GM23338 (cell line): ENCODE data around the gene TRAPPC3L.

Experiments
- CREB1 ChIP-seq: fragments of 250-450 bp; sonication (Bioruptor Pico); IDR thresholded peaks from 2 replicates; pipeline ENCODE4 v1.5.0; 2020; ENCODE audit warnings: low read depth, mild to moderate bottlenecking, moderate library complexity
- CTCF ChIP-seq, 2 experiments: fragments of 200-600 bp in 1 of 2; sonication (generic) in 1 of 2; conservative IDR thresholded peaks; 2 replicates each; pipeline versions ENCODE4 v1.5.1 to v1.6.1; 2016 to 2017; ENCODE audit warnings: antibody characterized with exemption in 2 of 2, low read depth in 2 of 2, mild to moderate bottlenecking in 2 of 2, moderate library complexity in 1 of 2
- ETS1 ChIP-seq: IDR thresholded peaks from 2 replicates; pipeline ENCODE4 v1.6.1; 2016; ENCODE audit warnings: antibody characterized with exemption
- EZH2 ChIP-seq: fragments of 200-600 bp; sonication (generic); IDR thresholded peaks from one replicate; pipeline ENCODE4 v1.8.0; 2017; ENCODE audit warnings: antibody characterized with exemption, mild to moderate bottlenecking, low read depth; ENCODE audit not compliant: unreplicated experiment
- EZH2phosphoT487 ChIP-seq: fragments of 200-600 bp; sonication (generic); IDR thresholded peaks from one replicate; pipeline ENCODE4 v1.8.1; 2018; ENCODE audit warnings: antibody characterized with exemption; ENCODE audit not compliant: unreplicated experiment
- NANOG ChIP-seq: IDR thresholded peaks from 2 replicates; pipeline ENCODE4 v1.6.1; 2016; ENCODE audit warnings: antibody characterized with exemption, borderline replicate concordance
- POLR2AphosphoS5 ChIP-seq: IDR thresholded peaks from 2 replicates; pipeline ENCODE4 v1.6.1; 2016; ENCODE audit warnings: antibody characterized with exemption, low read depth
- REST ChIP-seq: IDR thresholded peaks from one replicate; pipeline ENCODE4 v1.6.1; 2018; ENCODE audit warnings: antibody characterized with exemption; ENCODE audit not compliant: unreplicated experiment
- ZNF114 ChIP-seq: fragments of 250-450 bp; sonication (Bioruptor Pico); IDR thresholded peaks from 2 replicates; pipeline ENCODE4 v1.5.0; 2020; ENCODE audit warnings: mild to moderate bottlenecking, moderate library complexity
- ZNF331 ChIP-seq: fragments of 250-450 bp; sonication (Bioruptor Pico); IDR thresholded peaks from 2 replicates; pipeline ENCODE4 v1.5.0; 2020; ENCODE audit warnings: low read depth, mild to moderate bottlenecking, moderate library complexity

- TF ChIP-seq EZH2 (no peak), CTCF (conservative IDR thresholded peaks at IDR 0.05; ENCODE audit: low read depth in 2 of 2) (no peak), CREB1 (CRISPR knock-in tag) (no peak), ZNF331 (no peak), POLR2AphosphoS5 (no peak), REST (no peak), EZH2phosphoT487 (no peak), ETS1 (no peak), NANOG (no peak), ZNF114 (CRISPR knock-in tag) (no peak)
Measured at GRCh38 chr6:116467514-116467913, 78.0 kb downstream of the TRAPPC3L start.
